Spleen (tissue), 7 donors: Measurements from ENCODE around the gene SLC25A51.

ENCODE experiments used
- CTCF ChIP-seq, 11 experiments: fragments of 200-600 bp in 7 of 11; fragments of 450-650 bp in 4 of 11; sonication (generic) in 4 of 11; IDR thresholded peaks in 8 of 11; conservative IDR thresholded peaks in 3 of 11; 1 replicate in 7 of 11; 2 replicates in 4 of 11; pipeline versions ENCODE4 v1.4.0 to v1.8.0; 2016 to 2021; ENCODE audit warnings: antibody characterized with exemption in 11 of 11, inconsistent platforms in 4 of 11, mild to moderate bottlenecking in 1 of 11
- POLR2AphosphoS5 ChIP-seq, 3 donors: sonication (generic); formaldehyde crosslinking; IDR thresholded peaks; one replicate each; pipeline ENCODE4 v1.5.1; 2017; ENCODE audit warnings: antibody characterized with exemption in 3 of 3
- donor health status: DM: no; HTN: no; CAD: no; lungs with moderate emphysema.
- donor health status: DM: no; HTN: no; CAD: no.
- donor health status: DM: no; HTN: no; CAD: no.

- no peak for TF ChIP-seq POLR2AphosphoS5 (IDR thresholded peaks at IDR 0.05)
- TF ChIP-seq CTCF (IDR thresholded peaks at IDR 0.05 in 8 of 11, conservative IDR thresholded peaks at IDR 0.05 in 3 of 11), result no peak
These were observed 5.4 kb upstream of the SLC25A51 start for GRCh38 chr9:37909326-37909725.
